ENCODE measurements around the gene ZNF606. TPM values are rescaled to one million over a fixed set of nuclear protein-coding genes. Genes with fewer than 3 reads are reported as not detected.

Gene ZNF606
- polyA plus RNA-seq, 1 donor (not counting 4 experiments of a cell fraction or from before 2014, with no cell fraction given) = 3.5 TPM

GRCh38 chr19:58001895-58002369 is 688 bp downstream of the ZNF606 start:
- Histone ChIP-seq H4K20me1 (ENCODE audit: control insufficient read depth, extremely low read depth, insufficient read depth, low read length) (no peaks in the 10 kb centered on the region), H3K4me1 (ENCODE audit: control insufficient read depth, extremely low read depth, insufficient read depth, low read length) (peaks cover 16% of the 10 kb centered on the region), H3K9ac (ENCODE audit: control insufficient read depth, extremely low read depth, insufficient read depth, low read length) (peak overlapping the region; percentile 89), H3K36me3 (ENCODE audit: control insufficient read depth in 2 of 2, extremely low read depth in 1 of 2, insufficient read depth in 2 of 2, low read length in 2 of 2) (peaks cover 19 to 30% of the 10 kb centered on the region in 2 experiments), H3K9me1 (ENCODE audit: control insufficient read depth, extremely low read depth, insufficient read depth, low read length) (no peaks in the 10 kb centered on the region), H3K79me2 (ENCODE audit: control insufficient read depth, insufficient read depth, low read length) (peaks cover 44% of the 10 kb centered on the region), H3K27me3 (ENCODE audit: control insufficient read depth, extremely low read depth, insufficient read depth, low read length) (no peaks in the 10 kb centered on the region), H3K4me2 (ENCODE audit: control insufficient read depth, extremely low read depth, insufficient read depth, low read depth, low read length) (peak overlapping the region; percentile 98), H2AFZ (ENCODE audit: control insufficient read depth, low read length) (peak overlapping the region; percentile 83), H3K27ac (ENCODE audit: control insufficient read depth, insufficient read depth, low read length) (peak overlapping the region; percentile 82), H3K4me3 (ENCODE audit: control insufficient read depth in 2 of 3, extremely low read depth in 1 of 3, insufficient read depth in 2 of 3, low read depth in 1 of 3, low read length in 3 of 3) (peak overlapping the region; percentile 94 to 97 (median 95)), H3K9me3 (ENCODE audit: control insufficient read depth, low read depth, low read length) (peaks cover 16% of the 10 kb centered on the region)
- dilution Hi-C loops (cut with MboI; ENCODE audit: extremely low pct_ligation_motif_present, low sequenced_read_pairs) = no loop called here
- TF ChIP-seq EZH2 (IDR thresholded peaks at IDR 0.05; ENCODE audit: low read length) (no peak), CTCF (optimal IDR thresholded peaks at IDR 0.05 in 1 of 3, IDR thresholded peaks at IDR 0.05 in 1 of 3, conservative IDR thresholded peaks at IDR 0.05 in 1 of 3; ENCODE audit: extremely low read depth in 1 of 3, insufficient read depth in 2 of 3, low read length in 3 of 3) (no peak)
- no peak for FAIRE-seq
- DNase-seq (ENCODE audit: low read depth, low spot score) = no peak

- H3K9me1 ChIP-seq (ENCODE audit: control insufficient read depth, extremely low read depth, insufficient read depth, low read length) = no peaks in the 10 kb centered on the region
- H3K9ac ChIP-seq (ENCODE audit: control insufficient read depth, extremely low read depth, insufficient read depth, low read length) = no peak overlapping the region
- H3K79me2 ChIP-seq (ENCODE audit: control insufficient read depth, insufficient read depth, low read length) = peaks cover 42% of the 10 kb centered on the region
- no peak overlapping the region for H3K4me2 ChIP-seq (ENCODE audit: control insufficient read depth, extremely low read depth, insufficient read depth, low read depth, low read length)
- no peak for FAIRE-seq
- no peak for TF ChIP-seq CTCF (optimal IDR thresholded peaks at IDR 0.05 in 1 of 3, IDR thresholded peaks at IDR 0.05 in 1 of 3, conservative IDR thresholded peaks at IDR 0.05 in 1 of 3; ENCODE audit: extremely low read depth in 1 of 3, insufficient read depth in 2 of 3, low read length in 3 of 3)
- no peak for TF ChIP-seq EZH2 (IDR thresholded peaks at IDR 0.05; ENCODE audit: low read length)
- dilution Hi-C loops (cut with MboI; ENCODE audit: extremely low pct_ligation_motif_present, low sequenced_read_pairs) = no loop called here
- peaks cover 18 to 26% of the 10 kb centered on the region in 2 experiments for H3K36me3 ChIP-seq (ENCODE audit: control insufficient read depth in 2 of 2, extremely low read depth in 1 of 2, insufficient read depth in 2 of 2, low read length in 2 of 2)
- no peak overlapping the region for H2AFZ ChIP-seq (ENCODE audit: control insufficient read depth, low read length)
- peaks cover 16% of the 10 kb centered on the region for H3K4me1 ChIP-seq (ENCODE audit: control insufficient read depth, extremely low read depth, insufficient read depth, low read length)
- no peak overlapping the region for H3K27ac ChIP-seq (ENCODE audit: control insufficient read depth, insufficient read depth, low read length)
- no peaks in the 10 kb centered on the region for H3K27me3 ChIP-seq (ENCODE audit: control insufficient read depth, extremely low read depth, insufficient read depth, low read length)
- no peak overlapping the region for H3K4me3 ChIP-seq (ENCODE audit: control insufficient read depth in 2 of 3, extremely low read depth in 1 of 3, insufficient read depth in 2 of 3, low read depth in 1 of 3, low read length in 3 of 3)
- DNase-seq (ENCODE audit: low read depth, low spot score) = no peak
- no peaks in the 10 kb centered on the region for H4K20me1 ChIP-seq (ENCODE audit: control insufficient read depth, extremely low read depth, insufficient read depth, low read length)
- H3K9me3 ChIP-seq (ENCODE audit: control insufficient read depth, low read depth, low read length) = peaks cover 8% of the 10 kb centered on the region
Measured at GRCh38 chr19:58000677-58001076, 1.9 kb downstream of the ZNF606 start.

Measured in keratinocyte (primary cell).